ENCODE results near the gene TAGLN2.
A peak's percentile ranks its signal among the peaks of the same experiment; 100 is the strongest.

The TAGLN2 gene

DNA sequence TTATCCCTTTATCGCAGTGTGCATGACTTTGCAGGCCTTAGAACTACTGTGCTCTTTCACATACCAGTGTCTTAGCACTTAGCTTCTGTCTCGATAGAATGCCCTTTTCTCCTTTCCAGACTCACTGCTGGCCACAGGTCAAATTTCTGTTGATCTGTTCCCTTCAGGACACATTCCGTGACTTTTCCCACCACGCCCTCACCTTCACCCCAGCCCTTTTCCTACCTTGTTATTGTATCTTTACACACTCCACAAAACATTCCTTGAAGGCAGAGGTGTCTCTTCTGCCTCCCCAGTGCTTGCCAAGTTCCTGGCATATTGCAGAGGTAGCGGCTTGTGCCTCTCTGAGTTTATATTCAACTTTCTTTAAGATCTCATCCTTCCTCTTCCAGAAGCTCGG, 23.8 kb upstream of the TAGLN2 start:
- DNase-seq: no peak

DNA sequence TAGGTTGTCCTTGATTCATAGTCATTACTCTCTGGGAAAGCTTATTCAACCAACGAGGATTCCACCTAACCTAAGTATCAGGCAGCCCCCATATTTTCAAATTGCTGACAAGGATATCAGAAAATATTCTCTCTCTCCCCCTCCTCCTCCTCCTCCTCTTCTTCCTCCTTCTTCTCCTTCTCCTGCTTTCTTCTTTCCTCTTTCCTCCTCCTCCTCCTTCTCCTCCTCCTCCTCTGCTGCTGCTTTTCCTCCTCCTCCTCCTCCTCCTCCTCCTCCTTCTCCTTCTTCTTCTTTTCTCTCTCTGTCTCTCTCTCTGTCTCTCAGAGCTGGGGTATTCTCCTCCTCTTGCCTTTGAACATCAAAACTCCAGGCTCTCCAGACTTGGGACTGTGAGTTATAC, 22.6 kb upstream of the TAGLN2 start:
- no peak for DNase-seq

DNA sequence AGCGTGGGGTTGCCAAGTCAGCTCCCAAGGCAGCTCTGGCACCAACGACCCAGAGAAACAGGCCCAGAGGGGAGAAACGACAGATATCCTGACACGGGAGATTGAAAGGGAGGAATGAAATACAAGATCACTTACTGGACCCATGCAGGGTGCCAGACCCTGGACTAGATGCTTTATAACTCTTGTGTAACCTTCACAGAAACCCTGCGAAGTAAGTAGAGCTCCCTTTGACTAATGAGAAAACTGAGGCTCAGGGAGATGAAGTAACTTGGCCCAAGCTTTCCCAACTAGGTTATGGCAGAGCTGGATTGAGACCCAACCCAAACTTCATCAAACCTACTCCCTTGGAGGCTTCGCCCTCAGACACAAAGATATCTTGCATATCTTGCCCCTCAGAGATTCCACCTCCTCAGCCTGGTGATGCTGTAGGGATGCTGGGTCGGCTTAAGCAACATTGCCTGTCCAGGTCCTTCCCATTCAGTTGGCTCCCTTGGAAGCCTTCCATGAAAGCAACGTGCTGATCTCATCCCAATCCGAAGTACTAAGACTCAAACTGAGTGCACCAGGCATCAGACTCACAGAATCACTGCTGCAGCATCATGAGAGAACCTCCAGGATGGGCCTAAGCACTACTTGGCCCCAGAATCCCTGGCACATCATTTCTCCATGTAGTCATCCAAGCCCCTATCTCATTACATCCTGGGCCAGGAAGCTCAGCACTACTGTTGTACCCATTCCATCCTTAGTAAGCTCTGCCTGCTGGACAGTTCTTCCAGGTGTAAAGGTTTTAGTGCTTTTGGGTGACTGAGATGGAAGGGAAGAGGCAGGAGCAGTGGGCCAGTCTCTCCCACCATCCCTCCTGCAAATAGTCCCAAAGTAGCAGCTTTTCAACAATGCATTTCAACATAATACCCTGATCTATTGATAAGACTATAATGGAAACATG, 21.2 kb upstream of the TAGLN2 start:
- no peak for DNase-seq

DNA sequence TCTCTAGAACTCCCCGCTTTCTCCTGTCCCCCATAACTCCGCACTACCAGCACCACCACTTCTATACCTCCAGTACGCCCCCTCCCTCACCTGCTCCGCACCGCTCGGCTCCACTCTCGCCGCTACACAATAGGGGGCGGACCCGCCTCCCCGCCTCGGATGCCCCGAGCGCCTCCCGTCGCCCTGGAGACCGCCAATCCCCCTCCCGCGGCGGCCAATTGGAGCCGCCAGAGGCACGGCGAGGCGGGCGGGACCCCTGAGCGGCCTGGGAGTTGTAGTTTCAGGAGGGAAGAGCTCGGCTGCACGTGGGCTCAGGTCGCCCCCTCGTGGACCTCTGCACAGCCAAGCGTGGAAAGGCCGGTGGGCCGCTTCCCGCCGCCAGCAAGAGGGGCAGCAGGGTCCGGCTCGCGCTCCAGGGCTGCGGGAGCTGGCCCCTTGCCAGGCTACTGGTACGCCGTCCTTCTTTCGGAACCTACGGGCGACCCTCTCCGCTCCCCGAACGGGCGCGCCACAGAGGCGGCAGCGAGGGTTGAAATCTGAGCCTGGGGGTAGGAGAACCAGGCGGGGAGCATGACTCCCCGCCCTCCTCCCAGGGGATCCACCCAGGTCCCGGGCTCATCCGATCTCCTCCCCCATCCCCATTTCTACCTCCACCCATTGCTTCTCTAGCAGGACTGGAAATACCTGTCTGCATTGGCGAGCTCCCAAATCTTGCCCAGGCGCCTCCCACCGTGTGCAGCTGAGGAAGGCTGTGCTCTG, 20.4 kb upstream of the TAGLN2 start, which contains the start of gene IGSF9:
Gene IGSF9, minus strand, starts transcription at position 131 of the 759 bp plus-strand sequence. CDS start 2,159 bp downstream, outside the sequence.
- peak in 1 of 3 donors; percentile 46 for DNase-seq

DNA sequence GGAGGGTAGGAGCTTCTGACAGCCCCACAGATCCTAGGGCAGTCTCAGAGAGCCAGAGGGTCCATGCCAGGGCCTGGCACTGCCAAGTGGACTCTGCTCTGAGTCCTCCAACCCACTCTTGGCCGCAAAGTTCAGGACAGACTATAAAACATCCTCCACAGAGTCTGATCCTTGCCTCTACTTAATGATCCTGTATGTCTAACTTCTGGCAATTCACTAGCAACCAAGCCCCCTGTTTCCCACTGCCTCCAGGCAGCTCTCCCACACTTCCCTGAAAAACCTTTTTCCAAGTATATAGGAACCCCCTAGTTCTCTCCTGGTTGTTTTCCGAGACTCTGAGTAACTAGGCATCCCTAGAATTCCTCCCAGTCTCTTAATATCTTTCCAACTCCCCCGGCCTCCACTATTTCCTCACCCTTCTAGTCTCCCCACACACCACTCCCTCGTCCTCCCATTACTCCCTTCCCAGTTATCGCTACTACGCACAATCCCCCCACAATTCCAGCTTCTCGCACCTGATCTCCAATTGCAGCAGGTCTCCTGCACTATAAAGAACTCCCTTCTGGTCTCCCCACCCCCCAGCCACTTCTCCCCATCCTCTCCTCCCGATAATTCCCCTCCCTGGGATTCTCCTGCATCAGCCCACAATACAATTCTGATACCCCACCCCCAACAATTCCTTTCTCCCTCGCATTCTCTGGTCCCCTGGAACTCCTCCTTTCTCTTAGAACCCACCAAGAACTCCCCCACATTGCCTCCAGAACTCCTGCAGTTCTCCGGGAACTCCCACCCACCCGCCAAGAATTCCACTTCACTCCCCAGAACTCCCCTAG, 19.5 kb upstream of the TAGLN2 start:
- DNase-seq: no peak

DNA sequence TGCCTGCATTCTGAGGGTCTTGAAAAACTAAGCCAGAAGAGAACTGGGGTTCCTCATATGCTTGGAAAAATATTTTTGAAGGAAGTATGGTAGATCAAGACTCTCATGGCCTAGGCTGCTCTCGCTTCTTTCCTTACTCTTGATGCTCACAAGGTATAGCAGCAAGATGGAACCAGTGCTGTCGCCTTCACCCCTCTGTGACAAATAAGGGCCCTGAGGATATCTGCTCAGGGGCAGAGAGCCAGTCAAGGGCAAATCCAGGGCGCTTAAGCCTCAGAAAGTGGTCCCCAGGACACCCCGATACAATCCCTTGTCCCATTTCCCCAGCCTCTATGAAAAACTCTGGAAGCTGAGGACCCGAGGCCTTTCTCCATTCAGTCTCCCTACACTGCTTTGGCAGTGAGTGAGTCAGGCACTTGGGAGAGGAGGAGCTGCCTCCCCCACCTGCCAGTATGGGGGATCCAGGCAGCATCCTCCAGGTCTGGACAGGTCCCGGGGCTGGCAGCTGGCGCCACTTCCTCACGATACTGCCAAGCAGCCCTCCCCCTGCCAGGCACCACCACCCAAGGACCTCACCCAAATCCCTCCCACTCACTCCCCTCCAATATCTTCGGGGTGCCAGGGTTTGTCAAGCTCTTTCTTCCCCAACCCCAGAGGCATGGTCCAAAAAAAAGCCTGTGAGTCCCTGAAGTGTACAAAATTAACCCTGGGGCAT, 18.8 kb upstream of the TAGLN2 start:
- no peak for DNase-seq

DNA sequence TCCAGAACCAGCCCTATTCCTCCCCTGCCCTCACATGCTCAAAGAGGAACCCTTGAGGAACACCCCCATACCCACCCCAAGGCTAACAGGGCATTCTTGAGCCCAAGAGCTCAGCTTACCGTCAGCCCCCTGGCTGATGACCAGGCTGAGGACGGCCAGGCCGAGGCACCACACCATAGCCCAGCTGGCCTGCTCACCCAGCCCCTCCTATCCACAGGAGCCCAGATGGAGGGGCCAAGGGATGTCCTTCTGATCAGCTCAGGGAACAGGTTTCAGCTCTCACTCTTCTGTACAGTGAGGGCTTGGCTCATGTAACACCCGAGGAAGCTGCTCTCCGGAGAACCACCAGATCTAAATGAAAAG, 18.0 kb upstream of the TAGLN2 start:
- no peak for DNase-seq

DNA sequence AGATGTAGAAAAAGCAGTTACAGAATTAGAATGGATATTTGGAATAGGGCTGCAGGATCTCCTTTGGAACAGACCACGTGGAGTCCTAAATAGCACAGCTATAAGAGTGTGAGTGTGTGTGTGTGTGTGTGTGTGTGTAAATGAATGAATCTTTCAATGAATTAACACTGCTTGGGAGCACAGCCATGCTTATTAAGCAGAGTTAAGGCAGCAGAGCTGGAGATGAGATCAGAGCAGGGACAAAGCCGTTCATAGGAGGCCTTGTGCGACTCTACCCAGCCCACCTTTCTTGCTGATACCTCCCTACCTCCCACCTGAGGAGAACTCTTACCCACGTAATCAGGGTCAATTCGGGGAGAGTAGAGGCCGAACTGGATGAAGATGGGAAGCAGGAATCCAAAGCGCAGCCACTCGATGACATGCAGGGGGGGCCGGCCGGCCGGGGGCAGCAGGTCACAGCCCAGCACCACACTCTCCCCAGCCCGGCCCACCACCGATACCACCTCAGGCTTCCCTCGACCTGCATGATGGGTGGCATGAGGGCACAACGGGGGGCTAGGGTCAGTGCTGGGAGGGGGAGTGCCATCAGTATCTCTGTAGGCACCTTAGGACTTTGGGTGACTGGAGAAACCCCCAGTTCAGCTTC, 17.4 kb upstream of the TAGLN2 start:
- no peak for DNase-seq

DNA sequence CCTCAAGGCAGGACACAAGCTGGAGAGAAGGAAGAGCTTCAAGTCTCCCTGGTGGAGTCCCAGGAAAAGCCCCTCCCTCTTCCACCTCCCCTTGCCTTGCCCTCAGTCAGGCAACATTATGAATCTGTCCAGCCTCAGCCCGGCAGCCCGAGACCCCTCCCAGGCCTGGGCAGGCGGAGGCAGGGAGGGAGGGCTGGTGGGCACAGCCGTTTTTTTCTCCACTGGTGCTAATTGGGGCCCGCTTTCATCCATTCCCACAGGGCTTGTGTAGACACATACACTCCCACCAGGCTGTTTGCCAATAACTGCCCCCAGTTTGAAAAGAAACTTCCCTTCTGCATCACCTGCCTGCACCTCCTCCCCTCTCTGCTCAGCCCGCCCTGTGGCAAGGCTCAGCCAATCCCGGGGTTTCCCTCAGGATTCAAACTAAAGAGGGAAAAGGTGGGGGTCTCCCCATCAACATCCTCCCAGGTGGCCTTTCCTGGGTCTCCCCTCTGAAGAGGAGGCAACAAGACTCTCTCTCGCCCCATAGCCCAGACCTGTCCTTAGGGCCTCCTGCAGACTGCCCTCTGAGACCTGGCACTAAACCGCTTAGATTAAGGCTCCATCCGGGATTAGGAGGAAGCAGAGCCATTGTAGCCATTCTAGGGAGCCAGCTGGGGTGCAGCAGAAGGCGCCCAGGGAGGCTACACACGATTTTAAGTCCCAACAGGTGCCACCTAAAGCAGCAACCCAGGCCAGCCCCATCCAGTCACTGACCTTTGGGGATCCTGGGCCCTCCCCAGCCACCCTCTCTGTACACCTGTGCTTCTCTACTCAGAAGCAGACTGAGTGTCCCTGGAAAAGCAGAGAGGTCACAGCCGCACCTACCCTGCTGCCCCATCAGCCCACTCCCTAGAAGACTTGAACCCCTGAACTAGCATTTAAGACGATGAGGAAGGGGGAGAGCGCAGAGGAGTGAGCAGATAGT, 16.6 kb upstream of the TAGLN2 start:
- DNase-seq: no peak

DNA sequence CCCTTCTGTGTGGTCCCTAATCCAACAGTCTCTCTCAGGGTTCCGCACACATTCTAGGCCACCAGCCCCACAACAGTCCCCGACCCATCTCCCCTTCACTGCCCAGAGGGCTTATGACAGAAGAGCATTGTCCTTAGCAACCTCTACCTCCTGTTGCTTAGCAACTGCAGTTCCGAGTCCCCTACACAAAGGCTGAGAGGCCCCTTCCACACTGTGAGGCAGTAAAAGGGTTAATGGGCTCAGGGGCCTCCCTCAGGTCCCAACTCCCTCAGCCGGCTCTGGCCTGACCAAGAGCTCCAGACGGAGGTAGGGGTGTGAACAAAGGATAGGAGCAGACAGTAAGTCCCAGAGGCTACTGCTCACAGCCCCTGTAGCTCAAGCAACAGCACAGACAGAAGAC, 15.8 kb upstream of the TAGLN2 start:
- no peak for DNase-seq

DNA sequence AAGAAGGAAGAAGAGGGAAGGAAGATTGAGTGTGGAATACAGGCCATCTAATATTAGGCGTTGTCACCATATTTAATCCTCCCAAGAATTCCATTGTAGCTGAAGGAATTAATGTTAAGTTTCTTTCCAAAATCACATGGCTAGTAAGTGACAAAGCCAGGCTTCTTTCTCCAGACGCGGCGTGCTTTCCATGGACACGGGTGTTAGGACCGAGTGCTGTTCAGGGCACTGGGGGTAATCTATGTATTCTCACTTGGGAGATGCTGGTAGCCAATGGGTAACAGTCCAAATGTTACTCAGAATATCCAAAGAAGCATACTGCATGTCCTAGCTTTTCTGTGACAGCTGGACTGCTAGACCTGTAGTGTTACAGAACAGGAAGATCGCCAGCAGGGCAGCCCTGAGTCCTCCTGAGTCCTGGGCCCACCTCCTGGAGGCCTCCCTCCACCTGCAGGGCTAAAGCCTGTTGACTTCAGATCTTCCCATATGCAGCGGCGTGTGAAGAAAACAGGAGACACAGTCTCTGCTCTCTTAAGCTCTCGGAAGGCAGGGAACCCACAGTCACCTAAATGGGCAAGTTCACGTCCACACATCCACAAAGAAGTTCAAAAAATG, 14.8 kb upstream of the TAGLN2 start:
- DNase-seq: no peak

DNA sequence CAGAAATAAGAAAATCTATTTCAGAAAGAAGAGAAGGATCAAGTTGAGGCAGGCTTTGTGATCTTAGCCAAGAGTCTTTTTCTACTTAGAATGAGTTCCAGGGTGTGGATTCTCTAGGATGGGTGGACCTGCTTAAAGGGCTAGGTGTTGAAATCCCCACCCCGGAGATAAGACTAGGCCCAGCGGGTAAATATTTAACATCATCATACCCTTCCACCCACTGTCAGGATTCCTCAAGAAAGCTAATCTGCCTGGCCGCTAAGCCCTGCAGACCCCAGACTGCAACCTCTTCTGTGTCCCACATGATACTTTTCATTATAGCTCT, 14.3 kb upstream of the TAGLN2 start:
- no peak for DNase-seq

DNA sequence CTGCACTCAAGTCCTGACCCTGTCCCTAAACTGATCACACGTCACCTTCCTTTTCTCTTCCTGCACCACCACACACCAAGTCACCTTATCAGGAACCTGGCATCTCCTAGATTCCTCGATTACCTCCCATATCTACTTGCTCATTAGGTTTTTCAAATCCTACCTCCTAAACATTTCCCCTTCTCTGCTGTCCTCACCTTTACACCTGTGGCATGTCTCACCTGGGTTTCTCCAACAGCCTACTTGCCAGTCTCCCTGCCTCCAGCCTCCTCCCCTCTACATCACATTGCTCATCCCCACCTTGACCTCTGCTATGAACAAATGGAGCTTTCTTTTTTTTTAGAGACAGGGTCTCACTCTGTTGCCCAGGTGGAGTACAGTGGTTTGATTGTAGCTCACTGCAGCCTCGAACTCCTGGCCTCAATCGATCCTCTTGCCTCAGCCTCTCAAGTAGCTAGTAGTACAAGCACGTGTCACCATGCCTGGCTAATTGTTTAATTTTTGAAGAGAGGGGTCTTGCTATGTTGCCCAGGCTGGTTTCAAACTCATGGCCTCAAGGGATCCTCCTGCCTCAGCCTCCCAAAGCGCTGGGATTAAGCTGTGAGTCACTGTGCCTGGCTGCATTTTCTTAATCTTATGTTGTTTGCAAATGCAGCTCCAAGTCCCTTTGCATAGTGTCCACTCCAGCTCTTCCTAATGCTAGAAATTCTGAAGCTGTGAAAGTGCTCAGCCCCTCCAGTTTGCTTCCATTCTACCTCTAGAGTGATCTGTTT, 13.8 kb upstream of the TAGLN2 start:
- DNase-seq: no peak

DNA sequence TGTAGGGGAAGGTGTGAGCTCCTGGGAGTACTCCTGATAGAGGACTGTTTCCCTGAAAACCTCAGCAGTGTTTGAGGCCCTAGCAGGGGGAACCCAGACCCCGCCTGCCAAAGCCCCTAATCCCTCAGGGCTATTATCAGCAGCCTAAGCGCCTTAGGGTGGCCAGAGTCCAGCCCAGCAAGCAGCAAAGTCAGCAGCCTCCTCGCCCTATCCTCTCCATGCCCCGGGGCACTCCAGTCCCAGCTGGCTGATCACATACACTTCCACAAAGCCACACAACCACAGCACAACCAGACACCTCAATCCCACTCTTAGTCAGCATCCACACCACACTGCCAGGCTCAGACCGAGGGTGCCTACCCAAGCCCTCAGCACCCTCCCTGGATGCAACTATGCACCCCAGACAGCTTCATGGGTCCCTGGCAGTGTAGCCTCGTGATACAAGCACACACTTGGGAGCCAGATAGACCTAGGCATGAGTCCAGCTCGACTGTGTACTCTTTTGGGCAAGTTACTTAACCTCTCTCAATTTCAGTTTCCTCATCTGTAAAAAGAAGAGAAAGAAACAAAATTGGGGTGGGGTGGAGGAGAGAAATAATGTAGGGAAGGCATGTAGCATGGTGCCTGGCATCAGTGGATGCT, 13.0 kb upstream of the TAGLN2 start:
- DNase-seq: peak in 1 of 3 donors; percentile 28

DNA sequence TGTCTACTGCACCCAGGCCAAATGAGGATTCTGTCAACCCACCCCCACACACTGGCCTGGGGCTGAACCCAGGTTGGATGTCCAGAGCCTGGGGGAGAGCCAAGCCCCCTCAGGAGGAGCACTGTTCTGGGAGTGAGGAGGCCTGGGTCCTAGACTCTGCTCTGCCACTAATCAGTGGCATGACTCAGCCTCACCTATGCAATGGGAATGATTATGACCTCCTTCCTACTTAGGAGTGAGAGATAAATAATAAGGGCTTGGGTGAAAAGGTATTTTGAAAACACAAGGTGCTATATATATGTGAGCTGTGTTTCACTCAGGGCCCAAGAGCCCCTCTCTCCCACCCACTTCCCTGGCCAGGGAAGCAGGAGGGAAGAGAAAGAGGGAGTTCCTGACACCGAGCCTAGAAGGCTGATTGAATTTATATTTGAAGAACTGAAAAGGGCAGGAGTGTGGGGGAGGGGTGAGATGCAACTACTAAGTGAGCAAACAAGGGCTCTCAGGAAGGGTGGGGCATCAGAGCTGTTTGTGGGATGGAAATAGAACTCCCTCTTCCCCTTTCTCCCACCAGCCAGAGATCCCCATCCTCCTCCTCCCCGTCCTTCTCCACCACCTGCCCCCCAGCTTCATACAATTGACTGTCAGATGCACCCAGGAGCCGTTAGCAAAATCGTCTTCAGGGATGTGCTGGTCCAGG, 11.9 kb upstream of the TAGLN2 start:
- peak; percentile 42 to 63 (median 43) for DNase-seq

DNA sequence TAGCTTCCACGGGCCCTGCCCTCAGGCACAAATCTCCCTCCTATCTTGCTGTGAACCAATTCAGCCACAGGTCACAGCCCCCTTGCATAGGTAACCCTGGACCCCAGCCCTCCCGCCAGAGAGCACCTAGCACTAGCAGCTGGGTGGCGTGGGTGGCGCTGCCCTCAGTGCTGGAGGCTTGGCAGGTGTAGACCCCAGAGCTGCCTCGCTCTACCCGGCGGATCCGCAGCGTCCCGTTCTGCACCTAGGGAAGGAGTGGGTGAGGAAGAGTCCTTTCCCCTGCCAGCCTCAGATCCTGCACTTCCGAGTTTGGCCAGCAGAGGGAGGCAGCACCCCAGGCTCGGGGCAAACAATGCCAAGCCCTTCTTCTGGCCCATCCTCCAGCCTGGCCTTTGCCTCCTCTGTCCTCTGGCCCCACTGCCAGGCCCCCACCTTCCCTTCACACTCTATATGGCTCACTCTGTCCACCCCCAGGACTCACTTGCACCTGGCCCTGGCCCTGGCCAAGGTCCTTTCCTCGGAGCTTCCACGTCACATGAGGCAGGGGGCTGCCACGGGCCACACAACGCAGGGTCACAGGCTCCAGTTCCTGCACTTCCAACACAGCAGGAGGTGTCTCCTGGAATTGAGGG, 11.1 kb upstream of the TAGLN2 start:
- DNase-seq: peak; percentile 70 to 82 (median 81)

DNA sequence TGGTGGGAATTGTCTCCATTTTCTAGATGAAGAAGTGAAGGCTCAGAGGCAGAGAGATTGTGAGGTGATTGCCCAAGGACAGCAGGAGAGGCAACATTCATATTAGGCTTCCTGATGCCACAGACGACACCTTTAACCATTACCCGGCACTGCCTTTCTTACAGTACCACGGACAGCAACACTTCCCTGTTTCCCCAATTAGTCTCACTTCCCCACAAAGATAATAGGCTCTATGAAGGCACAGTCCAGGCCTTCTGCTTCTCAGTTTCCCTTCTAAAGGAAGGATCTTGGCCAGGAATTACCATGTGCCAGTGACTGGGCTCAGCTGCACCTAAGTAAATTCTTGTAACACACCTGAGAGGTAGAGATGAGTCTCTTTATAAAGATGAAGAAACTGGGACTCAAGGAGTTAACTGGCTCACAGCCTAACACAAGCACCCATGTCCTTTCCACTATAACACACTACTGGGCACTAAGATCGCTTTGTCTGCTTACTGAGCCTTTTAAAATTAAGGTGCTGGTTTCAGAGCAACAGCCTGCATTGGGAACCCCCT, 10.5 kb upstream of the TAGLN2 start:
- peak; percentile 75 to 79 (median 78) for DNase-seq

Data from suppressor macrophage treated with lipopolysaccharide for 1 hour (primary cell).